ENCODE results near the gene CHI3L2.
A peak's percentile ranks its signal among the peaks of the same experiment; 100 is the strongest.

CHI3L2 gene

DNA sequence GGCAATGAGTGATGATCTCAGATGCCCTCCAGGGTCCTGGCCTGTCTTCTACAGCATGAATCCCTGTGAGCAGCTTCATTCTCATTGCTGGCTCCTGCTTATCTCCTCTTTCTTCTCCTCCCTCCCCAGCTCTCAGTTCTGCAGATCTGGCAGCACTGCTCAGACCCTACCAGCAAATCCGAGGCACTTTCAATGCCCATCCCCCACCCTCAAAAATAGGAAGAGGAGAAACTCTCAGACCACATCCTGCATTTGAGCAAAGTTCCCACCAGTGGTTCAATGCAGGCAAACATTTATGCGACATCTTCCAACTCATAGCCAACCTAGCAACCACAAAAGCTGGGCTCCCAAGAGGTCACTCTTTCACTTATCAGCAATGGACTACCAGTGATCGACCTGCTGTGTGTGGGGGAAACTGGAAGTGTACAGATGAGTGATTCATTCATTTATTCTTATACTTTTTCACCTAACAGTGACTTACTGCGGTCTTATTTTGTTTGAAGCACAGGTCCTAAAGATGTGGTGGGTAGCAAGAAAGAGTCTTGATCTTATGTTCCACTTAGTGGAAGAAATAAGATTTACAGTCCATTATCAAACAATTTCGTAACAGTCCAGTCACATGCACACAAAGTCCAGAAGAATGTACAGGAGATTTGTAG, 5.8 kb upstream of the CHI3L2 start:
- DNase-seq: no peak

- DNase-seq: peak; percentile 38
Measured at GRCh38 chr1:111222308-111223125, 5.0 kb upstream of the CHI3L2 start.

DNA sequence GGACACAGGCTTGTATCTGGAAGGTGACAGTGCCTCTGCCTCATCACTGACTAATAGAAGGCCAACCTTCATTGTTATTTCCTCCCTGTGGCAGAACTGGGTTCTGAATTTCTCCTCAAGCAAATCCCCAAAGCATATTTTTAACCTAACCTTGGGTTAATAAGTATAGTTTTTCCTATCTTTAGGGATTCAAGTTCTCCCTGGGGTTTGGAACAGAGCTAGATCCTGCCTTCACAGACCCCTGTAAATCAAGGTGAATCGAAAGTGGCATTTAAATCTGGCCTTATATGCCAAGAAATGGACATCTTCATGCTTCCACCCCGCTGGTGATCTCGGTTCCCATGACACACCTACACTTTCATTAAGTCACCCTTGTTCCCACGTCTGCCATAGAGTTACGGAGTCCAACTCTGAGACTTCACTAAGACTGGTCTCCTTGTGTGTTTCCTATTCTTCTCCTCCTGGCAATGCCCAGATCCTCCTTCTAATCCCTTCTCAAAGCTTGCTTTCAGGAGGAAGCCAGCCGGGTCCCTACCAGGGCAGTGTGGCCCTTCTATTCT, 4.3 kb upstream of the CHI3L2 start:
- no peak for DNase-seq

DNA sequence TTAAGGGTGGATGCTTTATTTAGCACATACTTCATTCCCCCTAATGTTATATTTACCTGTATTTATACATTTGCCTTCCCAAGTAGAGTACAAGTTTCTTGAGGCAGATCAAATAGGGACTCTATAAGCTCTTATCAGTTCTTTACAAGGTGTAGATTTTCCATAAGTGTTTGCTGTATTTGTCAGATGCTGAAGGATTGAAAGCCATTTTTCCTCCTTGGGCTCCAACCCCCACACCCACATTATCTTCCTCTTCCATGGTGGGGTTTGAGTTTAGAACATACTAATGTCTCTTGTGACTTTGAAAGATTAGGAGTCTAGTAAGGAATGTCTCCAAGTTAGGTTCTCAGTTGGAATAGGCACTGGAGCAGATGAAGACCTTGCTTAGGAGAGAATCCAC, 2.4 kb upstream of the CHI3L2 start:
- no peak for DNase-seq

DNA sequence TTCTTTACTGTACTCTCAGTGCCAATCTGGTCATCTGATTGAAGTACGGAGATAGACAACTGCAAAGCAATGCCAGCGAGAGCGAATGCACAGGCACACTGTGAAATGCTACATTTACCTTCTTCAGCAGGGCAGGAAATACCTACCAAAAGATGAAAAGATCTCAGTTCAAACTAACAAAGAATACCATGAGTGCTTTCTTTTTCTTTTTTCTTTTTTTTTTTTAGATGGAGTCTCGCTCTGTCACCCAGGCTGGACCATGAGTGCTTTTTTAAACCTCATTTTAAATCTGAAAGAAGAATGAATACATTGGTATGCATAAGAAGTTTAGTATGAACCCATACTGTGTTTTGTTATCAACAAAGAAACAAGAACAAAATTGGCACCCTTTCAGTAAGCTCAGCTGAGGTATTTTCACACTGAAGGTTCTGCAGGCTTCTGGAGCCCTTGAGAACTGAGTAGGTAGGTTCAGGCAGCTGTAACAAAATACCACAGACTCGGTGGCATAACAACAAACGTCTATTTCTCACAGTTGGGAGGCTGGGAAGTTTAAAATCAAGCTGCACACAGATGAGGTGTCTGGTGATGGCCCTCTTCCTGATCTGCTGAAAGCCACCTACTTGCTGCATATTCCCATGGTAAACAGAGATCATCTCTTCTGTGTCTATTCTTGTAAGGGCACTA, 1.7 kb upstream of the CHI3L2 start:
- no peak for DNase-seq

DNA sequence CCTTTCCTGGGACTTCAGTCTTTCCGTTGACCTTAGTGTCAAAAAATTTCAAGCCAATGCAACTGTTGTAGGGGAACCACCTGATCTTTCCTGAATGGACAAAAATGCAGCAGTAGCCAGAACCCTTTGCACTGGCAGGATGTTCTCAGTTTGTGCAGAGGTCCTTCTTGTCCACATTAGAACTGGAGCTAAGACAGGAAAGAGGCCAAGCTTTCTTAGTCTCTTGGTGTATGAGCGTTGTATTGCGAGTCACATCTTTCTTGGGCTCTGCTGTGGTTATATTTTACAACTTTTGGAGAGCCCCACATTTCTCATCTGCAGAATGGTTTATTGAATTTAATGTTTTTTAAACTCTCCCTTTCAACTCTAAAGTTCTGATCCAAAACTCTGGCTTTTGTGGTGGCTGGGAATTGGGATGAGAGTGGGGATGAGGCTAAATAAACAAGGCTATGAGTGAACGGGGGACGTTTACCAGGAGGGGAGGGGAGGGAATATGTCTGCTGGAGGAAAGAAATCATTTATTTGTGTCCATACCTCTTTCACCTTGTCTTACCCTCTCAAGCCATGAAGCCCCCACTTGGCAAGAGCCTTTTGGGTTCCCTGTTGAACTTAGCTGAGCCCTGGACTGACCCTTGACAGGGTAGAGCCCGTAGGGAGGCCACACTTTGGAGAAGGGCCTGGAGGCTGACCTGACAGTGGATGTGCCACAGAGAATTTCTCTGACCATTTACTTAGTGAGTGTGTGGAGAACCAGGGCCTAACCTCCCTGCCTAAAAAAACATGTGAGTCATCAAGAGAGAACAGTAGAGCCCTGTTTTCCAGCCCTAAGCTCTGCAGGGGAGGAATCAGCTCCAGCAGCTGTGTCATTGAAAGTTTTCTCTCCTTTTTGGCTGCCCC, 586 bp downstream of the CHI3L2 start:
- DNase-seq: peak; percentile 58

GRCh38 chr1:111228748-111229126, 1.2 kb downstream of the CHI3L2 start:
- no peak for DNase-seq

GRCh38 chr1:111232134-111232533, 4.6 kb downstream of the CHI3L2 start:
- no peak for DNase-seq

- DNase-seq: peak; percentile 40
Measured at GRCh38 chr1:111234258-111234657, 6.7 kb downstream of the CHI3L2 start.

DNA sequence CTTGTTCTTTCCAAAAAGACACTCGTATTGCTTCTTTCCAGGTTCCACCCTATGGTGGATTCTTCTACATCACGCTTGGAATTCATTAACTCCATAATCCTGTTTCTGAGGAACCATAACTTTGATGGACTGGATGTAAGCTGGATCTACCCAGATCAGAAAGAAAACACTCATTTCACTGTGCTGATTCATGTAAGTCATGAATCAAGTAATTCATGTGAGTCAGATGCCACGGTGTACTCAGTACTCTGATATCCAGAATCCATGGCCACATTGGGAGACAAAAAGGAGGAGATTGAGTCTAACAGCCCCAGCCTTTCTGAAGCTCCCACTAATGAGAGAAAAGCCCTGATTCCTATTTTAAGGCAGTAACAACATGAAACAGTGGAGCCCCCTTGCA, 7.4 kb downstream of the CHI3L2 start:
- peak; percentile 50 for DNase-seq

GRCh38 chr1:111236379-111236778, 8.9 kb downstream of the CHI3L2 start:
- no peak for DNase-seq

DNA sequence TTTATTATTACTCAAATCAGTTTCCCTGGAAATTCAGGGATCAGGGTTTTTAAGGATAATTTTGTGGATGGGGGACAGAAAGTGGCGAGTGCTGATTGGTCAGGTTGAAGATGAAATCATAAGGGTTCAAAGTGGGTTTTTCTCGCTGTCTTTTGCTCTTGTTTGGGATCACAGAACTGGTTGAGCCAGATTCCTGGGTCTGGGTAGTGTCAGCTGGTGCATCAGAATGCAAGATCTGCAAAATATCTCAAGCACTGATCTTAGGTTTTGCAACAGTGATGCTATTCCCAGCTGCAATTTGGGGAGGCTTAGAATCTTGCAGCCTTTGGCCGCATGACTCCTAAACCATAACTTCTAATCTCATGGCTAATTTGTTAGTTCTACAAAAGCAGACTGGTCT, 9.3 kb downstream of the CHI3L2 start:
- no peak for DNase-seq

GRCh38 chr1:111238056-111238795, 10.7 kb downstream of the CHI3L2 start:
- DNase-seq: no peak

DNA sequence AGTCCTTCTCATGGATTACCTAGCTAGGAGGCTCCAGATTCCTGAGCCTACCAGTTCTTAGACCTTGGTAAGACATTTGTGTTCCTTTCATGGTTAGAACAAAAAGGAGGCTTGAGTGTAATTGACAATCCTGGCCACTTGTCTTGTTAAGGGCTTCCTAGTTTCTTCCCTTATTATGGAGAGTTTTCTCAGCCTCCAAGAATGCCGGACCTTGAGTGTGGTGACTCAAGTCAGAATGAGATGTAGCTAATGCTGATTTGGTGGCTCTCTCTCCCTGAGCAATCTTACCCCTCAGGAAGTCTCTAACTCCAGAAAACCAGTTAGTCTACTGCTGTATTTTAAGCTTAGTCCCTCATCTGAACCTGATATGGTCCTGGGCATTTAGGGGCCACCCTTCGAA, 14.3 kb downstream of the CHI3L2 start:
- no peak for DNase-seq

GRCh38 chr1:111242805-111243523, 15.5 kb downstream of the CHI3L2 start:
- no peak for DNase-seq

GRCh38 chr1:111247125-111247838, 19.8 kb downstream of the CHI3L2 start:
- DNase-seq: no peak

- DNase-seq: no peak
Measured at GRCh38 chr1:111249960-111250359, 22.4 kb downstream of the CHI3L2 start.

DNA sequence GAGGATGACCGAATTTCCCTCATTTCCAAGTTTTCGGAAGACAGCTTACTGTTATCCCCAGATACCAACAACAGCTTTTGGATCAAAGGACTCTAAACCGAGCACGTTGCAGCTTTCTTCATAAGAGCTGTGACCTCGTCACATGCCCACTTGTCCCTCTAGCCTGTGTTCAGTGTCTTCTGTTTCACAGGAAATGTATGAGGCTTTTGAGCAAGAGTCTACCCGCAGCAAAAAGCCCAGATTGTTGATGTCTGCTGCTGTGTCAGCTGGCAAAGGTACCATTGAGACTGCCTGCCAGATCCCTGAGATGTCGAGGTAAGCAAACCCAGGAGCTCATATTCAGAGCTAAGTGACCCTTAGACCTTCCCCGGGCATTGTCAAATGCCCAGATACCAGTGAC, 24.1 kb downstream of the CHI3L2 start:
- no peak for DNase-seq

DNA sequence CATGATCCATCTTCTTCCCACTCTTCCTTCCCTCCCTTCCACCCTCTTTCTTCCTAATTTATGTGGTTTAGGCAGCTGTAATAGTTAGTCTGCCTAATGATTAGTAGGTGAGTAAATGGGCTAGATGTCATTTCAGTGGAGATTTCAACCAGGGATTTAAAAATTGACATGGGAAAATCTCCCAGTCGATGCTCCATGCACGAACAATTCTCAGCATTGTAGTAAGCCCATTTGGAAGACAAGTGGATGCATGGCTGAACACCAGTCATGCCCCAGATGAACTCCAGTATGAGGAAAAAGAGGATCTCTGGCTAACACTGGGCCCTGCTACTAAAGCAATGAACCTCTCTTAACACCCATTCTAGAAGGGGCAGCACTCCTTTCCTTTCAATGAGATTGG, 25.3 kb downstream of the CHI3L2 start:
- no peak for DNase-seq

DNA sequence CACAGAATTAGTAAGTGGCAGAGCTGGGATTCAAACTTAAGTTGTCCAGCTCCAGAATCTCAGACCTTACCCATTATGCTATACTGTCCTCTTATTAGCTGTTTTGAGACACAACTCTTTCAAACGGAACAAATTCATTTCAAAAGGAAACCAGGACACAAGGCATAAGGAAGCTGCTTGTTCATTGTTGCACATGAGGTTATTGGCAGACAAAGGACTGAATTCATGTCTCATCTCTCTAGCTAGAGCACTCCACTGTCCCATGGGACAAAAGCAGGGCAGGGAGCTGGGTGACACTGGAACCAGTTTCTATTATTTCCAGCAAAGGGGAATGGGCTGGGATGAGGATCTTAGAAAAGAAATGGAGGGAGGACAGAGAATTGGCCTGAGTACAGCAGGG, 26.4 kb downstream of the CHI3L2 start:
- DNase-seq: no peak
